ENCODE measurements around the gene POU6F1. TPM values are rescaled to one million over a fixed set of nuclear protein-coding genes. Genes with fewer than 3 reads are reported as not detected.

POU6F1 gene
- total and polyA plus RNA-seq, 2 experiments from 2014 or later = 3.2 to 6.3 TPM

DNA sequence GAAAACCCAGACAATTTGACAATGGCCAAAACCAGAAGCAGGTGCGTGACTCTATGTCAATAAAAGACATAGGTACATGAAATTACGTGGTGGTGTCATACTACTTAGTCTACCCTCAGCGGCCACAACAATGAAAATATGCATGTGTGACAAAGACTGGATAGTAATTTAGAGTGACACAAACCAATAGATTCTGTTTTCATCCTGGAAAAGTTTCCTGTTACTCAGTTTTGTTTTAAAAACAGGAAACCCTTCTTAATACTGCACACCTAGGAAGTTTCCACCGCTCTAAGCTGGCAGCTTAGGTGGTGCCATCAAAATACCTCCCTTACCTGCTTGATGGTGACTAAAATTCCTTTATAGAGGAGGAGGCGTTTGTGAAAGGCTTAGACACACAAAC is 15.1 kb downstream of the POU6F1 start:
- no peak for DNase-seq (ENCODE audit: low spot score)
- Histone ChIP-seq H3K79me2 (no peaks in the 10 kb centered on the region), H3K36me3 (replicated peaks; ENCODE audit: insufficient read depth, low read depth) (no peaks in the 10 kb centered on the region), H3K9me3 (ENCODE audit: low read depth) (no peaks in the 10 kb centered on the region), H2AFZ (no peak overlapping the region), H3K27ac (no peak overlapping the region), H3K4me3 (no peak overlapping the region), H3K9me2 (replicated peaks; ENCODE audit: insufficient read depth) (no peaks in the 10 kb centered on the region), H4K20me1 (ENCODE audit: insufficient read depth, poor library complexity, severe bottlenecking) (no peaks in the 10 kb centered on the region), H3K4me1 (ENCODE audit: insufficient read depth) (no peaks in the 10 kb centered on the region), H3K27me3 (no peaks in the 10 kb centered on the region), H3K4me2 (no peak overlapping the region)
- WGBS (ENCODE audit: low lambda C conversion rate, missing lambda C conversion rate) = 94% methylated on average over 5 of the region's 5 CpGs
- TF ChIP-seq EZH2 (IDR thresholded peaks at IDR 0.05; ENCODE audit: borderline replicate concordance) = no peak
- no peak for TF ChIP-seq EZH2phosphoT487 (IDR thresholded peaks at IDR 0.05; ENCODE audit: low read depth, severe bottlenecking, unreplicated experiment)
- TF ChIP-seq CTCF (IDR thresholded peaks at IDR 0.05; ENCODE audit: poor library complexity) = no peak

DNA sequence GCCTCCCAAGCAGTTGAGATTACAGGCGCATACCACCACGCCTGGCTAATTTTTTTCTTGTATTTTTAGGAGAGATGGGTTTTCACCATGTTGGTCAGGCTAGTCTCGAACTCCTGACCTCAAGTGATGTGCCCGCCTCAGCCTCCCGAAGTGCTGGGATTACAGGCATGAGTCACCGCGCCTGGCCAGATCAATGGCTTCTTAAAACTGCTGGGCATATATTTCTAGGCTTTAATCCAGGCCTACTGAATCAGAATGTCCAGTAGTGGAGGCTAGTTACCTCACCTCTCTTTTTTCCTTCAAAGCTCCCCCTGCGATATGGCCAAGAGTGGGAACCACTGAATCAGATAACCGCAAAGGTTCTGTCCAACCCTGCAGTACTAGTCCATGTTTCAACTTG is 17.1 kb downstream of the POU6F1 start:
- Histone ChIP-seq H3K4me2 (no peak overlapping the region), H4K20me1 (ENCODE audit: insufficient read depth, poor library complexity, severe bottlenecking) (no peaks in the 10 kb centered on the region), H3K9me3 (ENCODE audit: low read depth) (no peaks in the 10 kb centered on the region), H2AFZ (no peak overlapping the region), H3K27ac (no peak overlapping the region), H3K9me2 (replicated peaks; ENCODE audit: insufficient read depth) (no peaks in the 10 kb centered on the region), H3K79me2 (no peaks in the 10 kb centered on the region), H3K4me1 (ENCODE audit: insufficient read depth) (no peaks in the 10 kb centered on the region), H3K4me3 (no peak overlapping the region), H3K27me3 (no peaks in the 10 kb centered on the region), H3K36me3 (replicated peaks; ENCODE audit: insufficient read depth, low read depth) (no peaks in the 10 kb centered on the region)
- DNase-seq (ENCODE audit: low spot score) = no peak
- no peak for TF ChIP-seq CTCF (IDR thresholded peaks at IDR 0.05; ENCODE audit: poor library complexity)
- no peak for TF ChIP-seq EZH2phosphoT487 (IDR thresholded peaks at IDR 0.05; ENCODE audit: low read depth, severe bottlenecking, unreplicated experiment)
- TF ChIP-seq EZH2 (IDR thresholded peaks at IDR 0.05; ENCODE audit: borderline replicate concordance) = no peak
- 93% methylated on average over 9 of the region's 9 CpGs for WGBS (ENCODE audit: low lambda C conversion rate, missing lambda C conversion rate)

DNA sequence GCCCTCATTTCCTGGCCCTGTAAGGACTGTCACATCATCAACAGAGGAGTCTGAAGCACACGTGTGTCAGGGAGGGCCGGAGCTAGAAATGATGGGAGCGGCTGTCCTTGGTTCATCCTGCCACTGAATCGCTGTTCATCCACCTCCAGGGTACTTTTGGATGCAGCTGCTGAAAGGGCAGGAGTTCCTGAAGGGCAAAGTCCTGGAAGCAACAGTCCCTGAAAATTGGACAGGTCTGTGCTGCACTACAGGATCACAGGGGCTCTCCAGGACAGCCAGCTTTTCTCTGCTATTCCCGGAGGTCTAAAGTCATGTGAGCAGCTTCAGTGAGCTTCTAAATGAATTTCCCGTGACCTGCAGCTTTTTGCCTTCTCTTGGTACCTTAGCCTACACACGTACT is 17.7 kb downstream of the POU6F1 start:
- H2AFZ ChIP-seq = no peak overlapping the region
- DNase-seq (ENCODE audit: low spot score) = no peak
- no peaks in the 10 kb centered on the region for H3K79me2 ChIP-seq
- H3K27me3 ChIP-seq = no peaks in the 10 kb centered on the region
- no peaks in the 10 kb centered on the region for H3K9me2 ChIP-seq (replicated peaks; ENCODE audit: insufficient read depth)
- WGBS (ENCODE audit: low lambda C conversion rate, missing lambda C conversion rate) = 91% methylated on average over 7 of the region's 7 CpGs
- H4K20me1 ChIP-seq (ENCODE audit: insufficient read depth, poor library complexity, severe bottlenecking) = no peaks in the 10 kb centered on the region
- no peaks in the 10 kb centered on the region for H3K4me1 ChIP-seq (ENCODE audit: insufficient read depth)
- no peak overlapping the region for H3K27ac ChIP-seq
- no peak overlapping the region for H3K4me3 ChIP-seq
- H3K9me3 ChIP-seq (ENCODE audit: low read depth) = no peaks in the 10 kb centered on the region
- TF ChIP-seq EZH2 (IDR thresholded peaks at IDR 0.05; ENCODE audit: borderline replicate concordance) (no peak), EZH2phosphoT487 (IDR thresholded peaks at IDR 0.05; ENCODE audit: low read depth, severe bottlenecking, unreplicated experiment) (no peak), CTCF (IDR thresholded peaks at IDR 0.05; ENCODE audit: poor library complexity) (no peak)
- H3K36me3 ChIP-seq (replicated peaks; ENCODE audit: insufficient read depth, low read depth) = no peaks in the 10 kb centered on the region
- H3K4me2 ChIP-seq = no peak overlapping the region

Data from hepatocyte (in vitro differentiated cells).